Transverse colon (tissue), 3 donors: ENCODE results near the gene ALG9.

Source experiments
- EP300 ChIP-seq: sonication (generic); formaldehyde crosslinking; IDR thresholded peaks from one replicate; pipeline ENCODE4 v1.6.1; 2017; ENCODE audit warnings: antibody characterized with exemption, low read depth
- POLR2A ChIP-seq: fragments of 450-650 bp; IDR thresholded peaks from one replicate; pipeline ENCODE4 v1.6.1; 2016; ENCODE audit warnings: antibody characterized with exemption, mild to moderate bottlenecking, moderate library complexity
- TF ChIP-seq, protein P1 (sequence below), 5 experiments: fragments of 200-600 bp in 3 of 5; fragments of 450-650 bp in 2 of 5; sonication (generic) in 3 of 5; IDR thresholded peaks; 1 replicate in 2 of 5; 2 replicates in 3 of 5; pipeline ENCODE4 v1.5.1; 2016 to 2017; ENCODE audit warnings: antibody characterized with exemption in 5 of 5, inconsistent platforms in 3 of 5, mild to moderate bottlenecking in 2 of 5, moderate library complexity in 1 of 5

DNA sequence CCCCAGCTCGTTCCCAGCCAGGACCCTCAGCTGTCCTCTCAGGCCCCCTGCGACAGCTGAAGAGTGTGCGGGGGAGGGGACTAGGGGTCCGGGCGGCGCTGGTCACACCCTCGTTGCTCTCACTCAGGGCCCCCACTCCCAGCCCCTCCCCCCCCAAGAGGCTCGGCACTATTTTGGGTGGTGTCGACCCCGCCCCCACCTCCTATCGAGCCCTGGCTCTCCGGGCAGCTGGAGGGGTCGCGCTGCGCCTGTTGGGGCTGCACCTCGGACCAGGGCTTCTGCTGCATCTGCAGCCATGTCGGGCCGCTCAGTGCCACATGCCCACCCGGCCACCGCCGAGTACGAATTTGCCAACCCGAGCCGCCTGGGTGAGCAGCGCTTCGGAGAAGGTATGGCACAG is 41.2 kb upstream of the ALG9 start, which contains the start of gene HSPB2:
- TF ChIP-seq, protein P1, sequence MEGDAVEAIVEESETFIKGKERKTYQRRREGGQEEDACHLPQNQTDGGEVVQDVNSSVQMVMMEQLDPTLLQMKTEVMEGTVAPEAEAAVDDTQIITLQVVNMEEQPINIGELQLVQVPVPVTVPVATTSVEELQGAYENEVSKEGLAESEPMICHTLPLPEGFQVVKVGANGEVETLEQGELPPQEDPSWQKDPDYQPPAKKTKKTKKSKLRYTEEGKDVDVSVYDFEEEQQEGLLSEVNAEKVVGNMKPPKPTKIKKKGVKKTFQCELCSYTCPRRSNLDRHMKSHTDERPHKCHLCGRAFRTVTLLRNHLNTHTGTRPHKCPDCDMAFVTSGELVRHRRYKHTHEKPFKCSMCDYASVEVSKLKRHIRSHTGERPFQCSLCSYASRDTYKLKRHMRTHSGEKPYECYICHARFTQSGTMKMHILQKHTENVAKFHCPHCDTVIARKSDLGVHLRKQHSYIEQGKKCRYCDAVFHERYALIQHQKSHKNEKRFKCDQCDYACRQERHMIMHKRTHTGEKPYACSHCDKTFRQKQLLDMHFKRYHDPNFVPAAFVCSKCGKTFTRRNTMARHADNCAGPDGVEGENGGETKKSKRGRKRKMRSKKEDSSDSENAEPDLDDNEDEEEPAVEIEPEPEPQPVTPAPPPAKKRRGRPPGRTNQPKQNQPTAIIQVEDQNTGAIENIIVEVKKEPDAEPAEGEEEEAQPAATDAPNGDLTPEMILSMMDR (IDR thresholded peaks at IDR 0.05), result no peak
- TF ChIP-seq POLR2A (no peak), EP300 (no peak)
